GM12878 (cell line): ENCODE data around the gene PGBD5. TPM values are rescaled to one million over a fixed set of nuclear protein-coding genes. Genes with fewer than 3 reads are reported as not detected.

ENCODE experiments used
- ATAC-seq: fragments of 200-7000 bp; cut with Tn5 transposase; 3 replicates; pipeline ENCODE4 v1.9.1; 2020; ENCODE audit warnings: mild to moderate bottlenecking, moderate library complexity
- BruUV-seq: library from RNA; stranded (reverse); fragments of 400-500 nt; replicated peaks from 2 replicates; lab custom pipeline; 2021; lab: Mats Ljungman, UMichigan
- CTCF ChIA-PET: fragments of 300-600 bp; sonication (Branson Sonifier 250); formaldehyde crosslinking; extraction: SDS; loops from one replicate; lab custom pipeline; 2021; ENCODE audit warnings: inconsistent platforms; lab: Yijun Ruan, JAX
- POLR2A ChIA-PET: fragments of 350-600 bp; formaldehyde crosslinking; extraction: SDS; loops from one replicate; lab custom pipeline; 2021; ENCODE audit warnings: inconsistent platforms; lab: Charles Lee
- RAD21 ChIA-PET: fragments of 300-600 bp; sonication (Branson Sonifier 250); formaldehyde crosslinking; loops from one replicate; lab custom pipeline; 2023; ENCODE audit warnings: antibody characterized with exemption; ENCODE audit not compliant: unreplicated experiment; lab: Charles Lee
- SMC1A ChIA-PET: fragments of 300-600 bp; sonication (Branson Sonifier 250); formaldehyde crosslinking; loops from one replicate; lab custom pipeline; 2023; ENCODE audit not compliant: unreplicated experiment, uncharacterized antibody; lab: Charles Lee
- DNase-seq: peaks from one replicate; pipeline ENCODE4 v3.0.0-alpha.2; 2011; ENCODE audit warnings: low read depth, low spot score
- FAIRE-seq: peaks from 3 replicates; lab custom pipeline; 2011; peaks lifted over from hg19 to GRCh38; lab: Jason Lieb, UNC
- H2AFZ ChIP-seq: 2 replicates; pipeline ENCODE4 v1.6.0; 2011; ENCODE audit warnings: low read depth, low read length, control low read depth; ENCODE audit not compliant: control insufficient read depth
- H3K27ac ChIP-seq: 2 replicates; pipeline ENCODE4 v1.5.1; 2011; ENCODE audit warnings: control low read depth; ENCODE audit not compliant: control insufficient read depth, insufficient read depth
- H3K27me3 ChIP-seq, 2 experiments: replicated peaks in 1 of 2; 2 replicates each; pipeline versions ENCODE4 v1.6.0 to v1.6.1; 2011; ENCODE audit warnings: low read length in 1 of 2; ENCODE audit not compliant: control insufficient read depth in 2 of 2, insufficient read depth in 2 of 2
- H3K36me3 ChIP-seq, 2 experiments: 2 replicates each; pipeline ENCODE4 v1.5.1; 2011; ENCODE audit warnings: low read length in 1 of 2; ENCODE audit not compliant: control insufficient read depth in 2 of 2, insufficient read depth in 2 of 2
- H3K4me1 ChIP-seq: 2 replicates; pipeline ENCODE4 v1.6.1; 2011; ENCODE audit warnings: mild to moderate bottlenecking, low read length, moderate library complexity, mixed read lengths; ENCODE audit not compliant: control insufficient read depth, insufficient read depth
- H3K4me2 ChIP-seq: 2 replicates; pipeline ENCODE4 v1.6.0; 2011; ENCODE audit warnings: control low read depth; ENCODE audit not compliant: control insufficient read depth, insufficient read depth
- H3K4me3 ChIP-seq: fragments of 200-600 bp; sonication (generic); 2 replicates; pipeline ENCODE4 v1.5.1; 2016
- H3K79me2 ChIP-seq: 2 replicates; pipeline ENCODE4 v1.6.0; 2011; ENCODE audit warnings: low read length; ENCODE audit not compliant: control insufficient read depth, insufficient read depth
- H3K9ac ChIP-seq: 2 replicates; pipeline ENCODE4 v1.8.0; 2011; ENCODE audit warnings: low read length, control low read depth, mixed read lengths; ENCODE audit not compliant: control insufficient read depth, insufficient read depth
- H3K9me3 ChIP-seq: replicated peaks from 3 replicates; pipeline ENCODE4 v1.5.1; 2011; ENCODE audit warnings: mild to moderate bottlenecking, low read length; ENCODE audit not compliant: control insufficient read depth, insufficient read depth
- H4K20me1 ChIP-seq: 2 replicates; pipeline ENCODE4 v1.6.0; 2011; ENCODE audit not compliant: control insufficient read depth, insufficient read depth
- CHD2 ChIP-seq: IDR thresholded peaks from 2 replicates; pipeline ENCODE4 v1.6.1; 2011; ENCODE audit warnings: low read depth, low read length, improper control_type of control experiment, borderline replicate concordance
- ESRRA ChIP-seq: IDR thresholded peaks from 2 replicates; pipeline ENCODE4 v1.6.1; 2012; ENCODE audit warnings: mild to moderate bottlenecking, low read length, improper control_type of control experiment
- FOXM1 ChIP-seq: IDR thresholded peaks from 2 replicates; pipeline ENCODE4 v1.6.1; 2012; ENCODE audit warnings: low read depth, mild to moderate bottlenecking, inconsistent platforms, low read length, moderate library complexity
- NFYB ChIP-seq: IDR thresholded peaks from 2 replicates; pipeline ENCODE4 v1.6.1; 2011; ENCODE audit warnings: low read depth, mild to moderate bottlenecking, low read length, improper control_type of control experiment, moderate library complexity; ENCODE audit not compliant: insufficient read depth
- RAD21 ChIP-seq: IDR thresholded peaks from 2 replicates; pipeline ENCODE4 v1.6.1; 2011; ENCODE audit warnings: mild to moderate bottlenecking, low read depth, low read length, moderate library complexity; ENCODE audit not compliant: insufficient read depth
- SUPT20H ChIP-seq: IDR thresholded peaks from 2 replicates; pipeline ENCODE4 v1.6.1; 2011; ENCODE audit warnings: low read depth, mild to moderate bottlenecking, low read length, moderate library complexity, borderline replicate concordance; ENCODE audit not compliant: control insufficient read depth
- TCF7 ChIP-seq: IDR thresholded peaks from 2 replicates; pipeline ENCODE4 v1.6.1; 2014; ENCODE audit warnings: antibody characterized with exemption, borderline replicate concordance
- WRNIP1 ChIP-seq: IDR thresholded peaks from 2 replicates; pipeline ENCODE4 v1.6.1; 2011; ENCODE audit warnings: low read depth, low read length, improper control_type of control experiment, borderline replicate concordance
- ZBED1 ChIP-seq: IDR thresholded peaks from 2 replicates; pipeline ENCODE4 v1.6.1; 2016; ENCODE audit warnings: borderline replicate concordance
- ZNF384 ChIP-seq: IDR thresholded peaks from 2 replicates; pipeline ENCODE4 v1.6.1; 2012; ENCODE audit warnings: low read depth, mild to moderate bottlenecking, low read length, improper control_type of control experiment, borderline replicate concordance
- ZSCAN29 ChIP-seq: fragments of 450-650 bp; IDR thresholded peaks from 2 replicates; pipeline ENCODE4 v1.6.1; 2017; ENCODE audit warnings: mild to moderate bottlenecking, moderate library complexity
- WGBS: methylation state at CpG from one replicate; pipeline ENCODE4 v1.1.6; 2016; ENCODE audit warnings: low lambda C conversion rate; ENCODE audit not compliant: insufficient replicate concordance, insufficient coverage; ENCODE audit errors: missing lambda C conversion rate; 5-methylcytosine and 5-hydroxymethylcytosine counted together
- in situ Hi-C: fragments of 300-500 bp; cut with MboI; formaldehyde crosslinking; loops from 9 replicates; pipeline ENCODE4 v1.14.3; 2018; ENCODE audit warnings: mixed read lengths
- intact Hi-C: fragments of 100-400 bp; cut with micrococcal nuclease; formaldehyde crosslinking; loops from one replicate; pipeline ENCODE4 v1.14.2; 2022; ENCODE audit not compliant: unreplicated experiment
- polyA plus RNA-seq, 11 experiments: library from polyadenylated mRNA; depleted of rRNA in 4 of 11; unstranded in 6 of 11; stranded (reverse) in 5 of 11; fragments of >200 nt; fragmentation: Nextera tagmentation in 4 of 11; fragmentation: Illumina TruSeq in 1 of 11; extraction: Ambion mirVana in 4 of 11; extraction: Trizol in 1 of 11; gene quantifications; 1 replicate in 1 of 11; 2 replicates in 10 of 11; pipeline versions ENCODE4 v1.2.1 to v1.2.3, GENCODE V29; 2011 to 2016; ENCODE audit warnings: inconsistent platforms in 2 of 11, missing spikeins in 2 of 11, low read depth in 1 of 11
- total RNA-seq, 4 experiments: library from RNA; depleted of rRNA in 3 of 4; stranded (reverse); fragments of >200 nt in 3 of 4; fragmentation: Illumina TruSeq in 1 of 4; extraction: Trizol in 1 of 4; gene quantifications; 2 replicates each; pipeline versions ENCODE4 v1.2.1 to v1.2.3, GENCODE V29; 2013 to 2021
- TF ChIP-seq, protein P1 (sequence below): fragments of 450-650 bp; IDR thresholded peaks from 2 replicates; pipeline ENCODE4 v1.6.1; 2016; ENCODE audit warnings: mild to moderate bottlenecking
- TF ChIP-seq, protein P2 (sequence below): fragments of 450-650 bp; IDR thresholded peaks from 2 replicates; pipeline ENCODE4 v1.6.1; 2017; ENCODE audit warnings: mild to moderate bottlenecking, moderate library complexity

Gene PGBD5
- total and polyA plus RNA-seq, 10 of the 15 experiments (the other 5 are each of a cell fraction or from before 2014, with no cell fraction given): 0.03 TPM; not detected in 9

DNA sequence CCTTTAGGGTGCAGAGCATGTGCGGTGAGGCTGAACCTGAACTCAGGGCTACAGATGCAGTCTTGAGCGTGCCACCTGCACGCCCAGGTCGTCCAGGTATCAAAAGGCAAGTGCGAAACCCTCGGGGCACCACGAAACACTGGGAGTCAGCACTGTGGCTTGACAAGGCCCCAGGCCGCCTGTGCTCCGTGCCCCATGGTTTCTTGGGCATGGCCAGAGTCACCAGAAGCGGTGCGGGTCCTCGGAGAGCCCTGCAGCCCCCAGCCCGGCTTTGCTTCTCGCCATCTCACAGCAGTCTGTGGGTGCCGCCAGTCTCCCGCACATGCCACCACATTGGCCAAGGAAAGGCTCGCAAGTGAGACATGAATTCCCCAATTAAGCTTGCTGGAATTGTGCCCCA, 117.3 kb downstream of the PGBD5 start:
- POLR2A ChIA-PET: no interaction called here
- CTCF ChIA-PET: interaction anchor here (1.6 to 5.3 kb wide), 4 partner anchors 590 to 648 kb away, joined by 4 to 37 read pairs (median 8); no protein-coding TSS in a partner anchor
- Histone ChIP-seq H3K36me3 (no peaks in the 10 kb centered on the region), H3K4me1 (no peaks in the 10 kb centered on the region; the same call in 1 of the 2 replicates), H3K4me3 (no peak overlapping the region), H2AFZ (no peak overlapping the region), H3K27me3 (no peaks in the 10 kb centered on the region), H3K4me2 (no peak overlapping the region), H3K9me3 (no peaks in the 10 kb centered on the region), H3K79me2 (no peaks in the 10 kb centered on the region), H3K9ac (no peak overlapping the region), H3K27ac (no peak overlapping the region), H4K20me1 (no peaks in the 10 kb centered on the region)
- ATAC-seq (no peak), DNase-seq (no peak), FAIRE-seq (no peak)
- RAD21 ChIA-PET: interaction anchor here (1.9 kb wide), 1 partner anchor 645 kb away, joined by 5 read pairs; no protein-coding TSS in a partner anchor
- TF ChIP-seq FOXM1 (no peak), NFYB (no peak), ZBED1 (no peak), SUPT20H (no peak)
- SMC1A ChIA-PET: interaction anchor here (0.6 to 2.6 kb wide), 4 partner anchors 281 to 648 kb away, joined by 3 to 9 read pairs (median 4); no protein-coding TSS in a partner anchor
- intact Hi-C loops: no loop called here
- in situ Hi-C loops: loop anchor here (5.0 kb wide), 1 partner anchor 1052 kb away; no protein-coding TSS in a partner anchor
- 82% methylated on average over 17 of the region's 17 CpGs for WGBS
- BruUV-seq: no TSS peak

DNA sequence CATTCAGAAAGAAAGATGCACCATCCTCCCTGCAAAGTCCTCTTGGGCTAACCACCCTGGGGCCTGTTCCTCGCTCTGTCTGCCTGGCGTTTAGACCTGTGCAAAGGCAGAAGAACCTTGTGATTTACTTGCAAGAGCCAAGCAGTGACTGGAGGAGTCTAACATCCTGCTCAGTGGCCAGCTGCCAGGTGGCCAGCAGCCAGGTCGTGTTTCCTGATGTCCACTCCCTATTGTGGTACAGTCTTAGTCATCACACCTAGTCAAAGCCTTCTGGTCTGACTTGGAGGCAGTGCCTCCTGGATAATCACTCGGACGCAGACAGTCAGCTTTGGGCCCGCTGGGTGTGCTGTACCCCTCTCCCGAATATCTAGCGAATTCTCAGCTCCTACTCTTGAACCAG, 118.1 kb downstream of the PGBD5 start:
- WGBS: 78% methylated on average over 8 of the region's 8 CpGs
- H3K9me3 ChIP-seq: no peaks in the 10 kb centered on the region
- no peaks in the 10 kb centered on the region for H3K36me3 ChIP-seq
- no TSS peak for BruUV-seq
- ChIA-PET POLR2A (no interaction called here), CTCF (interaction anchor here (1.6 to 5.3 kb wide), 3 partner anchors 592 to 647 kb away, joined by 6 to 37 read pairs (median 9); no protein-coding TSS in a partner anchor), RAD21 (interaction anchor here (0.6 kb wide), 1 partner anchor 723 kb away, joined by 4 read pairs; no protein-coding TSS in a partner anchor), SMC1A (interaction anchor here (1.0 to 2.6 kb wide), 3 partner anchors 576 to 647 kb away, joined by 3 to 9 read pairs (median 4); no protein-coding TSS in a partner anchor)
- intact Hi-C loops (no loop called here), in situ Hi-C loops (loop anchor here (5.0 kb wide), 1 partner anchor 1051 kb away; no protein-coding TSS in a partner anchor)
- no peaks in the 10 kb centered on the region for H3K79me2 ChIP-seq
- ATAC-seq: no peak
- DNase-seq: no peak
- H3K4me2 ChIP-seq: no peak overlapping the region
- H3K9ac ChIP-seq: no peak overlapping the region
- H3K27me3 ChIP-seq: no peaks in the 10 kb centered on the region
- no peak overlapping the region for H2AFZ ChIP-seq
- no peak overlapping the region for H3K27ac ChIP-seq
- FAIRE-seq: no peak
- no peaks in the 10 kb centered on the region; the same call in 1 of the 2 replicates for H3K4me1 ChIP-seq
- H3K4me3 ChIP-seq: no peak overlapping the region
- no peaks in the 10 kb centered on the region for H4K20me1 ChIP-seq
- TF ChIP-seq CHD2 (no peak), RAD21 (no peak), WRNIP1 (no peak), ESRRA (no peak), ZSCAN29 (no peak), ZNF384 (no peak), TCF7 (no peak)
- TF ChIP-seq, protein P1, sequence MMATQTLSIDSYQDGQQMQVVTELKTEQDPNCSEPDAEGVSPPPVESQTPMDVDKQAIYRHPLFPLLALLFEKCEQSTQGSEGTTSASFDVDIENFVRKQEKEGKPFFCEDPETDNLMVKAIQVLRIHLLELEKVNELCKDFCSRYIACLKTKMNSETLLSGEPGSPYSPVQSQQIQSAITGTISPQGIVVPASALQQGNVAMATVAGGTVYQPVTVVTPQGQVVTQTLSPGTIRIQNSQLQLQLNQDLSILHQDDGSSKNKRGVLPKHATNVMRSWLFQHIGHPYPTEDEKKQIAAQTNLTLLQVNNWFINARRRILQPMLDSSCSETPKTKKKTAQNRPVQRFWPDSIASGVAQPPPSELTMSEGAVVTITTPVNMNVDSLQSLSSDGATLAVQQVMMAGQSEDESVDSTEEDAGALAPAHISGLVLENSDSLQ: no peak
- TF ChIP-seq, protein P2, sequence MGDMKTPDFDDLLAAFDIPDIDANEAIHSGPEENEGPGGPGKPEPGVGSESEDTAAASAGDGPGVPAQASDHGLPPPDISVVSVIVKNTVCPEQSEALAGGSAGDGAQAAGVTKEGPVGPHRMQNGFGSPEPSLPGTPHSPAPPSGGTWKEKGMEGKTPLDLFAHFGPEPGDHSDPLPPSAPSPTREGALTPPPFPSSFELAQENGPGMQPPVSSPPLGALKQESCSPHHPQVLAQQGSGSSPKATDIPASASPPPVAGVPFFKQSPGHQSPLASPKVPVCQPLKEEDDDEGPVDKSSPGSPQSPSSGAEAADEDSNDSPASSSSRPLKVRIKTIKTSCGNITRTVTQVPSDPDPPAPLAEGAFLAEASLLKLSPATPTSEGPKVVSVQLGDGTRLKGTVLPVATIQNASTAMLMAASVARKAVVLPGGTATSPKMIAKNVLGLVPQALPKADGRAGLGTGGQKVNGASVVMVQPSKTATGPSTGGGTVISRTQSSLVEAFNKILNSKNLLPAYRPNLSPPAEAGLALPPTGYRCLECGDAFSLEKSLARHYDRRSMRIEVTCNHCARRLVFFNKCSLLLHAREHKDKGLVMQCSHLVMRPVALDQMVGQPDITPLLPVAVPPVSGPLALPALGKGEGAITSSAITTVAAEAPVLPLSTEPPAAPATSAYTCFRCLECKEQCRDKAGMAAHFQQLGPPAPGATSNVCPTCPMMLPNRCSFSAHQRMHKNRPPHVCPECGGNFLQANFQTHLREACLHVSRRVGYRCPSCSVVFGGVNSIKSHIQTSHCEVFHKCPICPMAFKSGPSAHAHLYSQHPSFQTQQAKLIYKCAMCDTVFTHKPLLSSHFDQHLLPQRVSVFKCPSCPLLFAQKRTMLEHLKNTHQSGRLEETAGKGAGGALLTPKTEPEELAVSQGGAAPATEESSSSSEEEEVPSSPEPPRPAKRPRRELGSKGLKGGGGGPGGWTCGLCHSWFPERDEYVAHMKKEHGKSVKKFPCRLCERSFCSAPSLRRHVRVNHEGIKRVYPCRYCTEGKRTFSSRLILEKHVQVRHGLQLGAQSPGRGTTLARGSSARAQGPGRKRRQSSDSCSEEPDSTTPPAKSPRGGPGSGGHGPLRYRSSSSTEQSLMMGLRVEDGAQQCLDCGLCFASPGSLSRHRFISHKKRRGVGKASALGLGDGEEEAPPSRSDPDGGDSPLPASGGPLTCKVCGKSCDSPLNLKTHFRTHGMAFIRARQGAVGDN: no peak
